ENCODE data around the gene ATG9B. TPM values are rescaled to one million over a fixed set of nuclear protein-coding genes. Genes with fewer than 3 reads are reported as not detected.

ATG9B gene
- total and polyA plus RNA-seq, 2 of the 13 experiments (the other 11 are each of a cell fraction or from before 2014, with no cell fraction given) = 0.24 TPM; not detected in 1

GRCh38 chr7:151053751-151054150 is 29.5 kb upstream of the ATG9B start (continued):
- TF ChIP-seq CEBPZ (IDR thresholded peaks at IDR 0.05; ENCODE audit: low read length) (no peak), ZSCAN12 (CRISPR knock-in tag; IDR thresholded peaks at IDR 0.05) (no peak), RARA (CRISPR knock-in tag; IDR thresholded peaks at IDR 0.05) (no peak)

GRCh38 chr7:151053096-151053495 is 28.8 kb upstream of the ATG9B start:
- ChIA-PET CTCF (ENCODE audit: low intra/inter-chr PET ratio, low total read pairs) (no interaction called here), POLR2A (no interaction called here)
- H3K4me1 ChIP-seq (ENCODE audit: insufficient read depth, low read length) = peaks cover 16% of the 10 kb centered on the region
- H3K27ac ChIP-seq (ENCODE audit: extremely low read length, insufficient read depth, low read length) = no peak overlapping the region
- intact Hi-C loops (cut with micrococcal nuclease; ENCODE audit: unreplicated experiment) = no loop called here
- in situ Hi-C loops (cut with HindIII; ENCODE audit: extremely low pct_ligation_motif_present, low pct_unique_long_range_greater_than_20kb) = no loop called here
- no peak overlapping the region for H3K9ac ChIP-seq (ENCODE audit: insufficient read depth, low read depth, low read length)
- 0 out of 5 replicates have a peak, but pooled peaks cover 0 to 2% of the 10 kb centered on the region in 2 experiments for H3K36me3 ChIP-seq (replicated peaks in 1 of 2; ENCODE audit: control insufficient read depth in 1 of 2, insufficient read depth in 2 of 2, low read length in 2 of 2)
- H4K20me1 ChIP-seq (ENCODE audit: insufficient read depth, low read length) = no peaks in the 10 kb centered on the region
- H3K79me2 ChIP-seq (ENCODE audit: insufficient read depth, low read length) = no peaks in the 10 kb centered on the region
- no peak overlapping the region for H3K4me3 ChIP-seq (replicated peaks in 1 of 3; ENCODE audit: insufficient read depth in 1 of 3, low read depth in 2 of 3, low read length in 3 of 3)
- ATAC-seq = no peak
- no peak for TF ChIP-seq TOE1 (CRISPR knock-in tag; IDR thresholded peaks at IDR 0.05)
- no peak for TF ChIP-seq SIX4 (CRISPR knock-in tag; IDR thresholded peaks at IDR 0.05)
- TF ChIP-seq, protein P1, sequence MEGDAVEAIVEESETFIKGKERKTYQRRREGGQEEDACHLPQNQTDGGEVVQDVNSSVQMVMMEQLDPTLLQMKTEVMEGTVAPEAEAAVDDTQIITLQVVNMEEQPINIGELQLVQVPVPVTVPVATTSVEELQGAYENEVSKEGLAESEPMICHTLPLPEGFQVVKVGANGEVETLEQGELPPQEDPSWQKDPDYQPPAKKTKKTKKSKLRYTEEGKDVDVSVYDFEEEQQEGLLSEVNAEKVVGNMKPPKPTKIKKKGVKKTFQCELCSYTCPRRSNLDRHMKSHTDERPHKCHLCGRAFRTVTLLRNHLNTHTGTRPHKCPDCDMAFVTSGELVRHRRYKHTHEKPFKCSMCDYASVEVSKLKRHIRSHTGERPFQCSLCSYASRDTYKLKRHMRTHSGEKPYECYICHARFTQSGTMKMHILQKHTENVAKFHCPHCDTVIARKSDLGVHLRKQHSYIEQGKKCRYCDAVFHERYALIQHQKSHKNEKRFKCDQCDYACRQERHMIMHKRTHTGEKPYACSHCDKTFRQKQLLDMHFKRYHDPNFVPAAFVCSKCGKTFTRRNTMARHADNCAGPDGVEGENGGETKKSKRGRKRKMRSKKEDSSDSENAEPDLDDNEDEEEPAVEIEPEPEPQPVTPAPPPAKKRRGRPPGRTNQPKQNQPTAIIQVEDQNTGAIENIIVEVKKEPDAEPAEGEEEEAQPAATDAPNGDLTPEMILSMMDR (CRISPR knock-in tag; IDR thresholded peaks at IDR 0.05) = no peak
- TF ChIP-seq RBM39 (IDR thresholded peaks at IDR 0.05; ENCODE audit: low read depth, low read length, poor library complexity, severe bottlenecking) = no peak
- no peak for TF ChIP-seq ZFP36L1 (CRISPR knock-in tag; IDR thresholded peaks at IDR 0.05)
- TF ChIP-seq ZNF432 (CRISPR knock-in tag; IDR thresholded peaks at IDR 0.05; ENCODE audit: borderline replicate concordance) = no peak
- no peak for TF ChIP-seq CEBPB (IDR thresholded peaks at IDR 0.05; ENCODE audit: borderline replicate concordance, low read depth, low read length)
- no peak for TF ChIP-seq ZNF3 (CRISPR knock-in tag; IDR thresholded peaks at IDR 0.05)
- TF ChIP-seq ISL2 (CRISPR knock-in tag; IDR thresholded peaks at IDR 0.05) = no peak
- no peak for TF ChIP-seq ZNF615 (CRISPR knock-in tag; IDR thresholded peaks at IDR 0.05; ENCODE audit: borderline replicate concordance)
- TF ChIP-seq SNRNP70 (IDR thresholded peaks at IDR 0.05; ENCODE audit: low read depth, low read length) = no peak
- H3K9me3 ChIP-seq (ENCODE audit: low read length) = no peaks in the 10 kb centered on the region
- DNase-seq (ENCODE audit: low spot score) = no peak
- FAIRE-seq = no peak
- H3K27me3 ChIP-seq (ENCODE audit: control insufficient read depth in 1 of 2, insufficient read depth in 2 of 2, low read length in 2 of 2) = peaks cover 1 to 12% of the 10 kb centered on the region in 2 experiments; a peak in 3 of 5 replicates
- 100% methylated on average over 3 of the region's 4 CpGs for WGBS (ENCODE audit: low lambda C conversion rate)
- H3K4me2 ChIP-seq (ENCODE audit: low read depth, low read length) = no peak overlapping the region
- BruUV-seq (replicated peaks) = no TSS peak
- no peak overlapping the region for H2AFZ ChIP-seq (ENCODE audit: low read length)
